IPS-NIHi7 (cell line): ENCODE data around the gene PCSK7.
A peak's percentile ranks its signal among the peaks of the same experiment; 100 is the strongest.

Source experiments
- DNase-seq: peaks from one replicate; pipeline ENCODE4 v3.0.0; 2012; ENCODE audit warnings: mixed read lengths; ENCODE audit errors: extremely low spot score

PCSK7 gene

GRCh38 chr11:117232092-117232878 lies 412 bp upstream of the PCSK7 start, which contains the start of gene RNF214:
TSS of gene RNF214 (plus strand) at chr11:117232671. CDS start at chr11:117234273, 1,602 bp downstream.
- peak; percentile 98 for DNase-seq

GRCh38 chr11:117230999-117231841 lies 653 bp downstream of the PCSK7 start:
- DNase-seq: no peak

- no peak for DNase-seq
These were observed 1.4 kb downstream of the PCSK7 start for GRCh38 chr11:117230286-117230961.

- DNase-seq: no peak
These were observed 2.0 kb downstream of the PCSK7 start for GRCh38 chr11:117229931-117230285.

- DNase-seq: no peak
These were observed 2.5 kb downstream of the PCSK7 start for GRCh38 chr11:117229411-117229810.

GRCh38 chr11:117228091-117228490 lies 3.8 kb downstream of the PCSK7 start:
- no peak for DNase-seq

GRCh38 chr11:117226388-117227385 lies 5.2 kb downstream of the PCSK7 start:
- peak; percentile 82 for DNase-seq

- no peak for DNase-seq
These were observed 6.2 kb downstream of the PCSK7 start for GRCh38 chr11:117225553-117226170.

GRCh38 chr11:117223741-117224689 lies 7.9 kb downstream of the PCSK7 start:
- no peak for DNase-seq

GRCh38 chr11:117222991-117223740 lies 8.7 kb downstream of the PCSK7 start:
- DNase-seq: no peak

- no peak for DNase-seq
These were observed 9.9 kb downstream of the PCSK7 start for GRCh38 chr11:117221775-117222517.

- DNase-seq: no peak
These were observed 10.7 kb downstream of the PCSK7 start for GRCh38 chr11:117220999-117221774.

GRCh38 chr11:117220568-117220967 lies 11.3 kb downstream of the PCSK7 start:
- no peak for DNase-seq

GRCh38 chr11:117219995-117220394 lies 11.9 kb downstream of the PCSK7 start:
- no peak for DNase-seq

GRCh38 chr11:117219455-117219854 lies 12.4 kb downstream of the PCSK7 start:
- no peak for DNase-seq

GRCh38 chr11:117219001-117219400 lies 12.9 kb downstream of the PCSK7 start:
- no peak for DNase-seq
